GM21786 (cell line): ENCODE data around the gene TCF12.
"Not testable (repeated sequence)": the region's sequence is repeated elsewhere in the genome, so short reads cannot be mapped to it uniquely, and the experiment has no call there.

Experiments used
- ATAC-seq: cut with Tn5 transposase; IDR thresholded peaks from one replicate; pipeline ENCODE4 v1.9.1; 2021; ENCODE audit not compliant: unreplicated experiment

TCF12 gene

GRCh38 chr15:57014896-57015295, 96.5 kb downstream of the TCF12 start:
- ATAC-seq: not testable (repeated sequence)

DNA sequence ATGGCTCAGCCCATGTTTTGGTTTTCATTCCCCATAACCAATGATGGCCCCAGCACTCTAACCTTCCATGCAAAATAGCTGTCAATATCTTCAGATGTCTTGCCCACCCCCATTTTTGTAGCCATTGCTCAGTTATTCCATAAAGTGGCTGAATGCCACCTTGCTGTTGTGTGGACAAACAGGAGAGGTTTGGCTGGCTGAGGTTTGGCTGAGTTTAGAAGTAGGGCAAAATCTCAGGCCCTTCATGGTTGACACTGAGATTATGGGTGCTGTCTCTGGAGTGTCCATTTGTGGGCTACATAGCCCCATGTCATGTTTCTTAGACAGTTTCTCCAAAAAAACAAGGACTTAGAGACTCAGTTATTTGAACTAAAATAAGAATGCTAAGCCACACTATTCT, 96.9 kb downstream of the TCF12 start:
- ATAC-seq: no peak

GRCh38 chr15:57015897-57016296, 97.5 kb downstream of the TCF12 start:
- no peak for ATAC-seq

- no peak for ATAC-seq
Observed at GRCh38 chr15:57017024-57017423, 98.6 kb downstream of the TCF12 start.

- no peak for ATAC-seq
Observed at GRCh38 chr15:57018151-57018550, 99.7 kb downstream of the TCF12 start.

- ATAC-seq: no peak
Observed at GRCh38 chr15:57019496-57020160, 101.2 kb downstream of the TCF12 start.

GRCh38 chr15:57025264-57025926, 107.0 kb downstream of the TCF12 start:
- ATAC-seq: no peak

GRCh38 chr15:57026016-57026592, 107.7 kb downstream of the TCF12 start:
- no peak for ATAC-seq

DNA sequence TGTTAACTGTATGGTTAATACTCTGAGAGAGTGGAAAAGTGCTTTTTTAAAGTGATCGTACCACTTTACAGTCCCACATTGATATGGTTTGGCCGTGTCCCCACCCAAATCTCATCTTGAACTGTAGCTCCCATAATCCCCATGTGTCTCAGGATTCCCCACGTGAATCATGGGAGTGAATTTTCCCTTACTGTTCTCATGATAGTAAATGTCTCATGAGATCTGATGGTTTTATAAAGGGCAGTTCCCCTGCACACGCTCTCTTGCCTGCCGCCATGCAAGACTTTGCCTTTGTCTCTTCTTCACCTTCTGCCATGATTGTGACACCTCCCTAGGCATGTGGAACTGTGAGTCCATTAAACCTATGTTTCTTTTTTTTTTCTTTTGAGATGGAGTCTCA, 109.2 kb downstream of the TCF12 start:
- ATAC-seq: no peak

DNA sequence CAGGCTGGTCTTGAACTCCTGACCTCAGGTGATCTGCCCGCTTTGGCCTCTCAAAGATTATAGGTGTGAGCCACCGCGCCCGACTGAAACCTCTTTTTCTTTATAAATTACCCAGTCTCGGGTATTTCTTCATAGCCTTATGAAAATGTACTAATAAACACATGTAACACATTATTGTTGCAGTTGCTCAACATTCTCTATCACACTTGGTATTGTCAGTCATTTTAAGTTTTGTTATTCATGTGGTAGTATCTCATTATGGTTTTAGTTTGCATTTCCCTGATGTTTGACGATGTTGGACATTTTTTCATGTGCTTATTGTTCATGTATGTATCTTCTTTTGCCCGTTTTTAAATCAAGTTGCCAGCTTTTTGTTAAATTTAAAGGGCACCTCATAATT, 109.7 kb downstream of the TCF12 start:
- no peak for ATAC-seq

DNA sequence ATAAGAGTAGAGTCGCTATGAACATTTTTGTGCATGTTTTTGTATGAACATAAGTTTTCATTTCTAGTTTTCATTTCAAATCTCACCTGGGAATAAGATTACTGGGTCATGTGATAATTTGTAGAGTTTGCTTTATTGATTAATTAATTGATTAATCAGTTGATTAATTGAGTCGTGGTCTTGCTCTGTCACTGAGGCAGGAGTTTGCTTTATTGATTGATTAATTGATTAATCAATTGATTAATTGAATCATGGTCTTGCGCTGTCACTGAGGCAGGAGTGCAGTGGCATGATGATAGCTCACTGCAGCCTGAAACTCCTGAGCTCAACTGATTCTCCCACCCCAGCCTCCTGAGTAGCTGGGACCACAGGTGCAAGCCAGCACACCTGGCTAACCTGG, 111.6 kb downstream of the TCF12 start:
- ATAC-seq: no peak

GRCh38 chr15:57031082-57031481, 112.6 kb downstream of the TCF12 start:
- ATAC-seq: no peak

DNA sequence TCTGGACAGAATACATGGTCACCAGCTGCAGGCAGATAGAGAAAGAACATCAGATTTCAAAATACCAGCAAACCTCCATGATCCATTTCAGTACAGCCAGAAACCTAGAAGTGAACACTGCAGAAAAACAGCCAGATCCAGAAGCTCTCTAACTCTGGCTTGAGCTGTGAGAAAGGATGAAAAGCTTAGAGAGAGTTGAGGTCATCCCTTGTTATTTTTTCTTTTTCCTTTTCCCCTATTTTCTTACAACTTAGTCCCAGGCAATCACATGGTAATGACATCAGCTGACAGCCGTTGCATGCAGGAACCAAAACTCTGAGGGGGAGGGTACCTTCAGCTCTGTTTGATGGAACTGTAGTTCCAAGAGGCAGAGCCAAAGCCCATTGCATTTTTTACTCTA, 113.2 kb downstream of the TCF12 start:
- no peak for ATAC-seq

- ATAC-seq: no peak
Observed at GRCh38 chr15:57032338-57032737, 113.9 kb downstream of the TCF12 start.

GRCh38 chr15:57033715-57034439, 115.4 kb downstream of the TCF12 start:
- ATAC-seq: no peak

DNA sequence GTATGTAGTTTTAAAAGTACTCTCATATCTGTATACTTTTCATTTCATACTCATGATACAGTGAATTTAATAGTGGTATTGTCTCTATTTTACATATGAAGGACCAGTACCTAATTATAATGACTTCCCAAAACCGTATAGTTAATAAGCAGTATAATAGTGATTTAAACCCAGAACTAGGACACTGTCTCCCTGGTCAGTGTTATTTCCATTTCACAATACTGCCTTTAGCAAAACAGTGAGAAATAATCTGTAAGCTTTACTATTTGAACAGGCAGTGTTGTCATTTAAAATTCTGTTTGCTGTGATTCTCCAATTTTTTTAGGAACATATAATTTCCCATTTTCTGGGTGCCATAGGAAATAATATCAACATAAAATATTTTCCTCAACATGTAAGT, 116.2 kb downstream of the TCF12 start:
- ATAC-seq: no peak

- no peak for ATAC-seq
Observed at GRCh38 chr15:57035664-57036063, 117.2 kb downstream of the TCF12 start.

DNA sequence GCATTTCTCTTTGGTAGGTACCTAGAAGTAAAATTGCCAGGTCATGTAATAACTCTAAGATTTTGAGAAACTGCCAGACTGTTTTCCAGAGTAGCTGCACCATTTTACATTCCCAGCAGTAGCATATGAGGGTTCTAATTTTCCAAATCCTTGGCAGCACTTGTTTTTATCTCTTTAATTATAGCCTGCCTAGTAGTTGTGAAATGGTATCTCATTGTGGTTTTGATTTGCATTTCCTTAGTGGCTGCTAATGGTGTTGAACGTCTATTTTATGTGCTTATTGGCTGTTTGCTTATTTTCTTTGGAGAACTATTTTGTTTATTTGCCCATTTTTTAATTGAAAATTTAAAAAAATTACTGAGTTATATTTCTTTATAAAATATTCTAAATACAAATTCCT, 117.9 kb downstream of the TCF12 start:
- no peak for ATAC-seq

GRCh38 chr15:57037548-57037947, 119.1 kb downstream of the TCF12 start:
- no peak for ATAC-seq

DNA sequence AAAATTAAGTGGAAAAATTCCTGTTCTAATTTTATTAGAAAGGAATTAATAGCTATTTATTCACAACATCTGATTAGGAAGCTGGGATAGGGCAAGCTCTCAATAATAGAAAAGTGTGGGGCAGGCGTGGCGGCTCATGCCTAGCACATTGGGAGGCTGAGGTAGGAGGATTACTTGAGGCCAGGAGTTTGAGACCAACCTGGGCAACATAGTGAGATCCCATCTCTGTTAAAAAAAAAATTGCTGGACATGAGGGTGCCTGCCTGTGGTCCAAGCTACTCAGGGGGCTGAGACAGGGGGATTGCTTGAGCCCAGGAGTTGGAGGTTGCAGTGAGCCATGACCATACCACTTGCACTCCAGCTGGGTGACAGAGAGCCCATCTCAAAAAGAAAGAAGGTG, 119.6 kb downstream of the TCF12 start:
- no peak for ATAC-seq

DNA sequence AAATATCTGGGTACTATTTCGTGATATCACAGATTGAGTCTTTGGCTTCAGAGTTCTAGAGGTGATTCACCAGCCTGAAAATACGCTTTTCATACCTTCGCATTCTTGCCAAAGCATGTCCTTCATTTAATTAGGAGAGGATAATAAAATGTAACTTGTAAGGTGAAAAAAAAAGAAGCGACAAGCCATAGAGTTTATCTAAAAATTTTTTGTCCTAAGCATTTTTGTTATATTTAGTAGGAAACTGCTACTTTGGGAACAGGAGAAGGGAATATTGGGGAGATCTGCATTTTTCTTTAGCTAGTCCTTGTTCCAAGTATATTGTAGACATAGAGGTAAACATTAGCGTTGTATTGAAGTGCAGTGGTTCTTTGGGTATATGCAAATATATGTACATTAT, 120.1 kb downstream of the TCF12 start:
- no peak for ATAC-seq

DNA sequence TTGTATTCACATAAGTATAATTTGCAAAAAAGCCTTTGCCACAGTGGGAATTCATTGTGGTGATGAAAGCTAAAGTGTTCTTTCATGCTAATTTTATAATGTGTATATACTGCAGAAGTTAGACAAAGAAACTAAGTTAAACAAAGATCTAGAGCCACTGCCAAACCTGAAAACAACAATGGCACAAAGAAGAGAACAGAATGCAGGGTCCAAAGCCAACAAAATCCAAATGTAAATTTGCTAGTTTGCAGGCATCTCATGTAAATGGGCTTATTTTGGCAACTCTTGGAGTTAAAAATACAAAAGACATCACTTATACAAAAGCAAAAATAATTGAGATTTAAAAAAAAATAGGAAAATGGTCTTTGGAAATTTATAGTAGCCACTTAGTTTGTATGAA, 123.0 kb downstream of the TCF12 start:
- ATAC-seq: no peak
